Right renal cortex interstitium (tissue), 3 donors: ENCODE measurements around the gene ZFPM1. TPM values are rescaled to one million over a fixed set of nuclear protein-coding genes. Genes with fewer than 3 reads are reported as not detected.
"Not testable (repeated sequence)": the region's sequence is repeated elsewhere in the genome, so short reads cannot be mapped to it uniquely, and the experiment has no call there.

Experiments
- DNase-seq, 3 donors: peaks; one replicate each; pipeline ENCODE4 v3.0.0-alpha.2; 2013; ENCODE audit warnings: low read depth in 3 of 3, low spot score in 2 of 3
- polyA plus RNA-seq, 3 donors: library from polyadenylated mRNA; unstranded; fragments of 120-200 nt; gene quantifications; one replicate each; pipeline ENCODE4 v1.2.1, GENCODE V29; 2013; ENCODE audit not compliant: insufficient read length in 3 of 3

Gene ZFPM1
- polyA plus RNA-seq, 3 donors: 1.6 to 2.2 (median 1.8) TPM

DNA sequence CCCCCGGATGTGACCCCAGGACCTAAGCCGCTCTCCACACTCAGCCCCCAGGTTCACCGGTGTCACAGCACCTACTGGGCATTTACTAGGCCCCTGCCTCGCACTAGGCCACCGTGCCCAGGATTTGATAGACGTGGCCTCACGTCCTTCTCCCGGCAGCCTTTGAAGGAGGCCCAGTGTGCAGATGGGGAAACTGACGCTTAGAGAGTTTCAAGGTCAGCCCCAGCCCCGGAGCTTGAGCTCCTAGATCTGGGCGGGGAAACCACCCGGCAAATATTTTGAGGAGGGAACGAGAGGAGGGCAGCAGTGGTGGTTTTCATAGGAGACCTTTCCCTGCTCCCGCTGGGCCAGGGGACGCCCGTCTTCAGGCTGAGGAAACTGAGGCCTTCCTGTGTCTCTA is 10.3 kb downstream of the ZFPM1 start:
- DNase-seq: no peak

DNA sequence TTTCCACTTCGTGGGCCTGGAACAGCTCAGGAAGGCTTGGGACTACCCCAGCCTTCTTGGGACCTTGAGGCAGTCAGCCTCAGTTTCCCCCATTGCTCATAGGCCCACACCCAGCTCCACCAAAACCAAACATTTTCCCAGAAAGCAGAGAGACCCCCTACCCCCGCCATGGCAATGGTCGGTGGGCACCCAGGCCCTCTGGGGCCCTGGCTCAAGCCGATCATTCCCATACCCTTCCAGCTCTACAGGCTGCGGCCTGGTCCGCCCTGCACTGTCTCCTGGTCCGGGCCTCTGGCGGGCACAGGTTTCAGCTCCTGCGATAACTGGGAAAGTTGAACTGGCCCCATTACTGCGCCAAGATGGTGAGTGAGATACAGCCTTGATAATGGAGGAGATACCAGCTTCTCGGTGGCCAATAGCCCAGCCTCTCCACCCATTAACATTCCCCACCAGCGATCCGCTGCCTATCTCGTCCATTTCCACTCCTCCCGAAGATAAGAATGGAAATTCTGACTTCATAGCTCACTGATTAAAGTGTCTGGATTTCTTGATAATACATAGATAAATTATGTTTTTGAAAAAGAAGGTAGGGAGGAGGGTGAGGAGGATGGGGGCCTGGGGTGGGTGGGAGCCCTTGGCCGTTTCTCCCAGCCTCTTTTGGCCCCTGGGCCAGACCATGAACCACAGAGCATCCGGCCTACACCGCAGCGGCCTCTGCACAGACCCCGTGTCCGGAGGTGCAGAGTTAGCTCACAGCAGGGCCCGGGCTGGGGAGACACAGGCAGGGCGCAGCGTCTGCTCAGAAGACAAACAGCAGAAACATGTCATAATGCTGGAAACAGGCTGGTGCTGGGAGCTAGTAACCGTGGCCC is 11.6 kb downstream of the ZFPM1 start:
- DNase-seq: no peak

DNA sequence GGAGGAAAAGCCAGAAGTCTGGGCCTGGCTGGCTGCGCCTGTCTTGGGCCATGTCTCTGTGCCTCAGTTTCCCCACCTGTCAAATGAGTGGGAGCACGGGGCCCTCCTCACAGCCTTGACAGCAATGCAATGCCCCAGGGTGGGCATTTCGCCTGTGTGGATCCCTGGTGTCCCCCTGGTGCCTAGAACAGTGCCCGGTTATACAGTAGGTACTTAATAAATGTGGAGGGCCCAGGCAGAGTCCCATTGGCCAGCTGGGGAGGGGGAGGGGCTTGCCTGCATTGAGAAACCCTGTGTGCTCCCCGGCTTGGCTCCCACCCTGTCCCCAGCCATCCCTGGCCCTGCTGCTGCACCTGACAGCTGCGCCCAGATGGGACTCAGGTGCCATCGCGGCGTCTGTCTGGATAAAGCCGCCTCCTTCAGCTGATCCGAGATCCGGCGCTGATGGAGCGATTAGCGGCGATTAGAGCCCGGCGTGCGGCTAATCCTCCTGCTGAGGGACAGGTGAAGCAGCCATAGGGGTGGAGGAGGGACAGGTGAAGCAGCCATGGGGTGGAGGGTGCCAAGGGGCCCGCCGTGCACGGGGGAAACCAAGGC is 12.4 kb downstream of the ZFPM1 start:
- no peak for DNase-seq

DNA sequence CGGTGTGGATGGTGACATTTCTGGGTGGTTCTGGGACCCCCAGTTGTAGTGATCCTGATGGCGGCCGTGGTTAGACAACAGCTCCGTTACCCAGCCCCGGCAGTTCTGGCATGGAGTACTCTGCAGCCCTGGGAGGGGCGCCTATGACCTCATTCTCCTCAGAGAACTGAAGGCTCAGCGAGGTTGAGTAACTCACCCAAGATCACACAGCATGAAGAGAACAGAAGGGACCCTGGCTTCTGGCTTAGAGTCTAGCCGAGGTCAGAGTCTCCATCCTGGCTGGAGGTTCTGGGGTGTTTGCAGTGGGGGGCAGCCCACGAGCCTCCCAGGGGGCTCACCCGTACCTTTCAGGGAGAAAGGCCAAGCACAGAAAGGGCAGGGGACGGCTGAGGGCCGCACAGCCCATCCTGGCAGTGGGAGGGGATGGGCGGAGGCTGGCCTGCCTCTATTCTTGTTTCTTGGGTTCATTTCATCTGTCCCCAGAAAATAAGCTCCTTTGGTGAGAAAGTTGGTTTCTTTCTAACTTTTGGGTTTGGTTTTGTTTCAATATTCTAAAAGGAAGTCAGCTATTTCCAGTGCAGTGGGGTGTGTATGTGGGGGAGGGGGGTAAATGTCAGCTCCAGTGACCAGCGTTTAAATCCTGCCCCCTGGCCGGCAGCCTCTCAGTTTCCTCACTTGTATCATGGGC is 13.2 kb downstream of the ZFPM1 start:
- no peak for DNase-seq

DNA sequence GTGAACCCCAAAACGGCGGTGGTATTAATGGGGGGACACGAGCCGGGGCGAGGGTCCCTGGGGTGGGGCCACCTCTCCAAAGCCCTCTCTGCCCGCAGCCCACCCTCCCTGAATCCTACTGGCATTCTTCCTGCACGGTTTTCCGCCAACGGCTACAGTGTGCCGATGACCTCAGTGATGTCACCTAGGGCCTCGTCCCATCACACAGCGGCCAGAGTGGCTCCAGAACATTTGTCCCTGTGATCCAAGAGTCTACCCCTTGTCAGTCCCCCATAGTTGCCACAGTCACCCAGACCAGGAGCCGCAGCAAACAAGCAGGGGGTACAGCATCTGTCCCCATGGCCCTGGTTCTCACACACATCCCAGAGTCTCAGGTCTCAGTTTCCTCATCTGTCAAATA is 13.9 kb downstream of the ZFPM1 start:
- DNase-seq: no peak

DNA sequence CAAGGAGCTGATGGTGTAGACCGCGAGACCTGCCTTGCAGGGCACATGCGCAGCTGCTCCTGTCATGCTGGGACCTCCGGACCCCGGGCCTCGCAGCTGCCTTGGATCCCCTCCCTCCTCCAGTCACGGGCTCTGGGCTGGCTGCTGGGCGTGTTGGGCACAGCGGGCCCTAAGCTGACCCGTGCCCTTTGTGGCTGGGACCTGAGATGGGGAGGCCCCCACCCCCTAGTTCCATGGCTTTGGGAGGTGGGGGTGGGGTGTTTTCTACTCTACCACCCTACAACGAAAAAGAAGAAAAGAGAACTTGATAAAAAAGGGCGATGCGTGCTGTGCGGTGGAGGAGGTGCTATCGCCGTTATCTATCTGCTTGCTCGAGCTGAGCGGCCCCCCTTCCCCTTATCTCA is 14.5 kb downstream of the ZFPM1 start:
- DNase-seq: no peak

DNA sequence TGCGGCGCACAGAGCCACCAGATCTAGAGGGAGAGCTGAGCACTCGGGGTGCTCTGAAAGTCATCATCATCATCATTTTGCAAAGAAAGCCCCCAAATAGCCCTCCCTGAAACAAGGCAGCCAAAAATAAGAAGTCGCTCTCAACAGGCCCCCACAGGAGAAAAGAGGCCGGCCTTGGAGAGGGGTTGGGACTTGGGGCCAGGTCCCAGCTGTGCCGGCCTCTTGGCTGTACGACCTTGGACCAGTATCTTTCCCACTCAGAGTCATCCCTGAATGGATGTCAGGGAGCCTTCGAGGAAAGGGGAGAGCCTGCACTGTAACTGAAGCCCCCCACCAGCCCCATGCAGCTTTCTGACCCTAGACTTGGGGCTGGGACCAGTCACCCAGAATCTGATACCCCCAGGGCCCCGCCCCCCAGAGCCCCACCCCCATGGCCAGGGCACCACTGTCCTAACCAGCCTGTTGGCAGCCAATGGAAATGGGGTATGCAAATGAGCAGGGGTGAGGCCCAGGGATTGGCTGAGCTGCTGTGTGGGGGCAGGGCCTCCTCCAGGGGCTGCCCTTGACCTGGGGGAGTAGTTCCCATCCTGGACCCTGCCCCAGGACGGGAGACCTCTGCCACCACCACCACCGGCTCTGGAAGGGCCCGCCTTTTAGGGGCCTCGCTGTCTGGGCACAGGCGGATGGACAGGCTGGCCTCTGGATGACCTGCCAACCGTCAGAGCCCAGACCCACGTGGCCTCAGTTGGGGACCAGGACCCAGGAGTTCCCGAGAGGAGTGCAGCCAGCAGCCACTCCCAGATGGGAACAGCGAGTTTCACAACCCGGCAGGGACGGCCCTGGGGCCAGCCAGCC is 15.4 kb downstream of the ZFPM1 start:
- DNase-seq: no peak

DNA sequence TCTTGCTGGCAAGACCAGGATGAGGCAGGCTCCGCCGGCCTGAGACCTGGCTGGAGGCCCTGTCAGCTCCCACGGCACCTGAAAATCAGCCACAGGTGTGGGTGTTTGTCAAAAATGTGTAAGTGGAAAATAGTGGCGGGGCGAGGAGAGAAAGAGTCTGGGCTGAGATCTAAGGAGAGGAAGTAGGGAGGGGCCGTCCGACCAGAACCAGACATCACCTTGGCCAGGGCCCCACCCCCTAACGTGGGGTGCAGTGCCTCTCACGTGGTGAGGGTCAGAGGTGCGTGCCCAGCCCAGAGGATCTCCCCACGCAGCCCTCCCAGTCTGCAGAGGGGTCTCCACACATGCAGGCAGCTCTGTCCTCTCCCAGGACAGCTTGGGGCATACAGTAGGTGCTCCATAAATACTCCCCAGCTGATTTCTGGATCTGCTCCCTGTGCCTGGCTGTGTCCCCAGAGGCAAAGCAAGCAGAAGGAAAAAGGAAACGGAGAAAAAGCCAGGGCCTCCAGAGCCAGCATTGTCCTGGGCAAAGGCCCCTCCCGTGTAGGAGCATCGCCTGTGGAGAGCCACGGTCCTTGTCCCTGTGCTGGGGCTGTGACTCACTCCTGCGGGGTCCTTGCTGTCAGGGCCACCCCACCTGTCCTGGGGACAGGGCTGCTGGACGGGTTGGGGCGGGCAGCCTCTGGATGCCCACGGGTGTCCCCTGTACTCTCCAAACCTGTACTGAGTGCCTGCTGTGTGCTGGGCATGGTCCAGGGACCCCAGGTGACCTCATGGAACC is 16.7 kb downstream of the ZFPM1 start:
- no peak for DNase-seq

DNA sequence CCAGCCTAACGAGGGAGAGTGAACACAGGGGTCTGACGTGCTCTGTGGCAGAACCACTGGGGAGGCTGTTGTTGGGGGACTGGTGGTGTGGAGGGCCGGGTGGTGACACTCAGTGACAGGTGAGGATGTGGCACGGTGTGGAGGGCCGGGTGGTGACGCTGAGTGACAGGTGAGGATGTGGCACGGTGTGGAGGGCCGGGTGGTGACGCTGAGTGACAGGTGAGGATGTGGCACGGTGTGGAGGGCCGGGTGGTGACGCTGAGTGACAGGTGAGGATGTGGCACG is 17.3 kb downstream of the ZFPM1 start:
- DNase-seq: not testable (repeated sequence)

DNA sequence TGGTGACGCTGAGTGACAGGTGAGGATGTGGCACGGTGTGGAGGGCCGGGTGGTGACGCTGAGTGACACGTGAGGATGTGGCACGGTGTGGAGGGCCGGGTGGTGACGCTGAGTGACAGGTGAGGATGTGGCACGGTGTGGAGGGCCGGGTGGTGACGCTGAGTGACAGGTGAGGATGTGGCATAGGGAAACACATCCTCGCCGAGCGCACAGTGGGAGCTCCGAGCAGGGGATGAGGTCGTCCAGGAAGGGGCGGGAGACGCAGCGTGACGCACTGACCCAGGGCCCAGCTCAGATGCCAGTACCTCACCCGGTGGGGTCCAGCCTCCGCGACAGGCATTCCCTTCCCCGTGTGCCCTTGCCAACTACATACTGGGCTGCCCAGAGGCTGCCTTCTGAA is 17.6 kb downstream of the ZFPM1 start:
- not testable (repeated sequence) for DNase-seq

DNA sequence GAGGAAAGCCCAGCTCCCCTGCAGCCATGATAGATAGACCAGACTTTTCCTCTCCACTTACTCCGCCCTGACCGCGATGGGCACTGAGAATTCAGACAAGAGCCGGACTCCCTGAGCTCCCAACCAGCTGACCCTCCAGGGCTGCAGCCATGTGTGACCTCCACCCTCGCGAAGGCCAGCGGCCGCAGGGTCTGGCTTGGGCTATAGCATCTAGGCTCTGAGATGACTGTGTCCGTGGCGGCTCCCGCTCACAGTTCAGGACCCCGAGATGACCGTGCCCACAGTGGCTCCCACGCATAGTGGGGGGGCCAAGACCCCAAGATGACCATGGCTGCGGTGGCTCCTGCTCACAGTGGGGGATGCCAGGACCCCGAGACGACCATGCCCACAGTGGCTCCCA is 18.0 kb downstream of the ZFPM1 start:
- no peak for DNase-seq

DNA sequence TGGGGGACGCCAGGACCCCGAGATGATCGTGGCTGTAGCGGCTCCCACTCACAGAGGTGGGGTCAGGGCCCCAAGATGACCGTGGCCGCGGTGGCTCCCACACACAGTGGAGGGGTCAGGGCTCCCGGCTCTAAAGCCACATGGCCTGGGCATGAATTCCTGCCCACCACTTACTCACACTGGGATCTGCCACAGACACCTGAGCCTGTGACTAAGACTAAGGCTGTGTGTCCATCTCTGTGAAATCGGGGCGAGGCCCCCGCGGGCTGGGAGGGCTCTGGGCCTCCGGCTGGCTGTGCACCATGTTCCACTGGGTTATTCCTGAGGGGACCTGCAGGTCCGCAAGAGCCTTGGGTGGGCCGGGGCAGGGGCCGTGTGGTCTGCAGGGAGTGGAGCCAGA is 18.5 kb downstream of the ZFPM1 start:
- DNase-seq: no peak

DNA sequence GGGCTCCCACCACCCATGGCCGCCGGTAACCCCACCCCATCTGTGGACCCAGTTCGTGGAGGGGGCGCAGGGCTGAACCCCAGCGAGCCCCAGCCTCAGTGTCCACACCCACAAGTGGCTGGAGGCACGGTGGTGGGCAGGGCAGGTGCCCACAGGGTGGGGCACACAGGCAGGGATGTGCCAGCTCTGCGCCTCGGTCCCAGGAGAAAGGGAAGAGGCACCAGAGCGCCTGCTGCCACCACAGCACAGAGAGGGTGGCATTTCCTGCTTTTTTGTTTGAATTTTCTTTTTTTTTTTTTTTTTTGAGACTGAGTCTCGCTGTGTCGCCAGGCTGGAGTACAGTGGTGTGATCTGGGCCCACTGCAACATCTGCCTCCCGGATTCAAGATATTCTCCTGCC is 19.0 kb downstream of the ZFPM1 start:
- DNase-seq: no peak

DNA sequence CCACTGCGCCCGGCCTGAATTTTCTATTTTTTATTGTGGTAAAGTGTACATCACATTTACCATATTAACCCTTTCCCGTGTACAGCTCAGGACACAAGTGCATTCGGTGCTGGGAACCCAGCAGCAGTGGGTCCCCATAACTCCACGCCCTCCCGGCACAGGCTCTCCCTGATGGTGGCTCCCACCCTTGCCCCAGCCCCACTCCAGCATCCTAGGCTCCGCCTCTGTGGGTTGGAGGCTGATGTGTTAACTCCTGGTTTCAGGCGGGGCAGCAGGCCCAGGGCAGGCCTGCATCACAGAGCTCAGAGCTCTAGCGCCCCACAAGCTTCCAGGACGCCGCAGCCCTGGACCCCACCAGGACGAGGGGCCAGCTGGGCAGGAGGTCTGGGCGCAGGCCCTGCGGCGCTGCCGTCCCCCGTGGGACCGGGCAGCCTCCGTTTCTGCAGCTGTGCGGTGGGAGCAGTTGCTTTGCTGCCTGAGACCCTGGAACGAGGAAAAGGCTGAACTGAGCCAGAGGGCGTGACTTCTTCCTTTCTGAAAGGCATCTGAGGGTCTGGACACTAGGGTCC is 19.6 kb downstream of the ZFPM1 start:
- no peak for DNase-seq

DNA sequence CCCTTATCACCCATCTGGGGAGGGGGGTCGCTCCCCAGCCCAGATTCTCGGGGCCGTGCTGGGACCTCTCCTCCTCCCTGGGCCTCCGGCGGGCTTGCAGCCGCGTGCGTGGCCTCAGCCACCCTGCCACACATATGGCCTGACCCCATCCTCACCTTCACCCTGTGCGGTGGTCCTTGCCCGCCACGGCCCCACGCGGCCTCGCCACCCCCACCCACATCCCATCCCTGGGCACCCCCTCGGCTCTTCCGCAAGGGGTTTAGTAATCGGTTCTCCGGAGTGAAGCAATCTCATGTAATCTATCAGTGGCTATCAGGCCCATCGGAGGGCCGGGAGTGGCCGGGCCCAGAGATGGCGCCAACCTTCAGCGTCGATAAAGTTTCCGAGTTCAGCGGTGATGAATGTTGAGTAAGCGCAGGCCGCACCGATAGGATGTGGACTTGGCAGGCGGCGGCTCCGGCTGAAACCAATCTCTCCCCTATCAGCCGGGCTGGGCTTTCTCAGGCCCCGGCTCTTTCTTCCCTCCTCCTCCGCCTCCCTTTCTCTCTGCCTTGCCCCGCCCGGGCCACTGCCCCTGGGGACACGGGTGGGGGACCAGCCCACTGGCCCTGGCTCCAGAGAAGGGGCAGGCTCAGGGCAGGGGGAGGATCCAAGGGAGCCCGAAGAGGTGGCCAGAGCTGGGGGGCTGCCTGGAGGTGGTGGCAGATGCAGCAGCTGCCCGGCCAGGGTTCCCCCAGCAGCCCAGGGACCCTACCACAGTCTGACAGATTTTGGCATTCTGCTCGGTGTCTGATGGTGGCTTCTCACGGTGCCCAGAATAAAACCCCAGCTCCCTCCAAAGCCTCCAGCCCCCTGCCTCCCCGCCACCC is 20.8 kb downstream of the ZFPM1 start:
- DNase-seq: no peak

DNA sequence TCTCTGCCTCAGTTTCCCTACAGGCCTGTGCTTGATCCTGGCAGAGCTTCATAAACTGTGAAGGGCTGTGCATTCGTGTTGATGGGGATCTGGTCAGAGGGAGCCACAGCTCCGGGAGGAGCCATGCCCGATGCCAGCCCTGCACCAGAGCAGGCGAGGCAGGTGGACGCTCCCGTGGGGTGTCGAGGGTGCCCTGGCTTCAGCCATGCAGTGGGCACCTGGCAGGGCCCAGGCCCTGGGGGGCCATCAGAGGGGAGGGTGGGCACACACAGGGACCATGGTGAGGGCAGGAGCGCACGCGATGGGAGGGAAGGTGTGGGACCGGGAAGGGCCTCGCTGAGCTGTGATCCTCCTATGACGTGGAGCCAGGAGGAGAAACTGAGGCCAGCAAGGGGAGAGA is 22.0 kb downstream of the ZFPM1 start:
- no peak for DNase-seq

DNA sequence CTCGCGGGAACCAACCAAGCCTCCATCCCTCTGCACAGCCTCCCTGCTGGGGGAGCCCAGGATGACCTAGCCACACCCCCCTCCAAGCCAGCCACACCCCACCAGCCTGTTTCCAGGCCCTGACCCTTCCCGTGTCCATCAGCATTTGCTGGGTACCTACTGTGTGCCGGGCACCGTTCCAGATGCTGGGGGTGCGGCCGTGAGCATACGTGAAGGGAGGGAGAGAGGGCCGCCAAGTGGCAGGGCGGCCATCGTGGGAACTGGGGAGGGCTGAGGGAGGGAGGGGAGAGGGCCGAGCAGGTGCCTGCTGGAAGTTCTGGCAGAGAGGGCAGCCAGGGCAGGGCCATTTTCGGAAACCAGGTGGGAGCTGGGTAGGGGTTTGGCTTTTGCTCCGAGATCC is 23.1 kb downstream of the ZFPM1 start:
- DNase-seq: no peak

DNA sequence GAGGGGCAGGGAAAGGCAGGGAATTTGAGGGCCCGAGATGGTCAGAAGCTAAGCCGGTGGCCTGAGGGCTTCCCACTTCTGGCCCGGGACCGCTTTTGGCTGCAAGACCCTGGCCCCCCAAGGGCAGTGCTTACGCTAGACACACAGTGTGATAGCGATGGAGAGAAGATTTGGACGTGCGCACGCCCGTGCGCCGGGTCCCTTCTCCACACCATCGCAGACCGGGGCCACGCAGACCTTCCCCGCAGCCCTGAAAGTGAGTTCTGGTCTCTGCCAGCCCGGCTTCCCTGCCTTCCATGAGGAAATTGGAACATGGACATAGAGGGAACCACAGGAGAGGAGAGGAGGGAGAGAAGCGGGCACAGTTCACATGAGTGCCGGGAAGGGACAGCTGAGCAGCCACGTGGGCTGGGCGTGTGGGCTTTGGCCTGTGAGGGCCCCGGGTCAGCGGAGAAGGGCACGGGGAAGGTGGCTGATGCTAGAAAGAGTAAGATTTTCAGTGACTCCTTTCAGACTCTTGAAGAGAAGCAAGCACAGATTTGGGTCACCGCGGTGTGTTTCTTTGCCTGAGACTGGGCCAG is 23.8 kb downstream of the ZFPM1 start:
- no peak for DNase-seq
